Measurements from ENCODE around the gene CENPP.

CENPP gene

DNA sequence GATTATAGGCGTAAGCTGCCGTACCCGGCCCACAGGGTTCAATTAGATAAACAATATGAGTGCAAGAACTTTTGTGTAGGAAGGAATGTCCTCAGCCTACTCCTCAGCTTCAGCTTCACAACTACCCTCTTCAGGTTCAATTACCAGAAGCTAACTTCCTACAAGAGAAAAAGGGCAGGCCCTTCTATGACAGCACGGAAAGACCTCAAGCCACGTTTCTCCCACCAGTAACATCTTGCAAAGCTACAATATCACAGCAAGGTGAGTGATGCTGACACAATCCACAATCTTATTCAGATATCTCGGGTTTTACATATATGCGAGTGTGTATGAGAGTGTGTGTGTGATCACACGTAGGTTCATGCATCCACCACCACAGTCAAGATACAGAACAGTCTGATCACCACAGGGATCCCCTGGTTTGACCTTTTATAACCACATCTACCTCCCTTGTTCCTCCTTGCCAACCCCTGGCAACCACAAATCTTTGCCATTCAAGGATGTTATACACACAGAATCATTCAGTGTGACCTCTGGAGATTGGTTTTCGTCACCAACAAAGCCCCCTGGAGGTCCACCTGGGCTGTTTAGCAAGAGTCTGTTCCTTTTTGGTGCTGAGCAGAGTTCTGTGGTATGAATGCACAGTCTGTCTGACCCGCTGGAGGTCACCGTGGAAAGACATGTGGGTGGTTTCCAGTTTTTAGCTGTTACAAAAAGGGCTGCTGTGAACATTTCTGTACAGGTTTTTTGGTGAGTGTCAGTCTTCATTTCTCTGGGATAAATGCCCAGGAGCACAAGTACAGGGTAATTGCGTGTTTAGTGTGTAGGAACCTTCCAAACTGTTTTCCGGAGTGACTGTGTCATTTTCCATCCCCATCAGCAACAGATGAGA, 305.9 kb downstream of the CENPP start:
- ChIA-PET CTCF (interaction anchor here (1.5 to 10.0 kb wide), 3 partner anchors 11 to 494 kb away, joined by 4 to 132 read pairs (median 4); partner anchors contain the start of gene CENPP), POLR2A (no interaction called here)
- TF ChIP-seq, protein P1, sequence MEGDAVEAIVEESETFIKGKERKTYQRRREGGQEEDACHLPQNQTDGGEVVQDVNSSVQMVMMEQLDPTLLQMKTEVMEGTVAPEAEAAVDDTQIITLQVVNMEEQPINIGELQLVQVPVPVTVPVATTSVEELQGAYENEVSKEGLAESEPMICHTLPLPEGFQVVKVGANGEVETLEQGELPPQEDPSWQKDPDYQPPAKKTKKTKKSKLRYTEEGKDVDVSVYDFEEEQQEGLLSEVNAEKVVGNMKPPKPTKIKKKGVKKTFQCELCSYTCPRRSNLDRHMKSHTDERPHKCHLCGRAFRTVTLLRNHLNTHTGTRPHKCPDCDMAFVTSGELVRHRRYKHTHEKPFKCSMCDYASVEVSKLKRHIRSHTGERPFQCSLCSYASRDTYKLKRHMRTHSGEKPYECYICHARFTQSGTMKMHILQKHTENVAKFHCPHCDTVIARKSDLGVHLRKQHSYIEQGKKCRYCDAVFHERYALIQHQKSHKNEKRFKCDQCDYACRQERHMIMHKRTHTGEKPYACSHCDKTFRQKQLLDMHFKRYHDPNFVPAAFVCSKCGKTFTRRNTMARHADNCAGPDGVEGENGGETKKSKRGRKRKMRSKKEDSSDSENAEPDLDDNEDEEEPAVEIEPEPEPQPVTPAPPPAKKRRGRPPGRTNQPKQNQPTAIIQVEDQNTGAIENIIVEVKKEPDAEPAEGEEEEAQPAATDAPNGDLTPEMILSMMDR (IDR thresholded peaks at IDR 0.05; ENCODE audit: control extremely low read depth, extremely low read depth, low read depth, missing control alignments) = no peak

DNA sequence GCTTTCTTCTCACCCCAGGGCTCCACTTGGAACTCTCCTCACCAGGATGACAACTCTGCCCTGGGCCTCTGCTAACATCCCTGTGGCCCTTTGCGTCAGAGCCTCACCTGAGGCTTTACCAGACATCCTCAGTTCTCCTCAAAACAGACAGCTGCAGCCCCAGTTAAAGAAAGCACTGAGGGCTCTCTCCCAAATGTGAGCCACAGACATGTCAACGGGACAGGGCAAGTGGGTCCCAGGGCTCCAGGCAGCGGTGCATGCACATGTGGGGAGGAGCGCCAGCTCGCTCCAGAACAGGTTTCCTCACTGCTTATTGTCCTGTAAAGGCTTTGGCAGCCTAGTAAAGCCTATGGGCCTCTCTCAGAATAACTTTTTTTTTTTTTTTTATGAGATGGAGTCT, 306.9 kb downstream of the CENPP start:
- ChIA-PET POLR2A (no interaction called here), CTCF (interaction anchor here (1.4 to 10.0 kb wide), 4 partner anchors 304 to 495 kb away, joined by 3 to 132 read pairs (median 12); no protein-coding TSS in a partner anchor)
- DNase-seq (ENCODE audit: extremely low spot score) = no peak
- TF ChIP-seq, protein P1 (IDR thresholded peaks at IDR 0.05; ENCODE audit: control extremely low read depth, extremely low read depth, low read depth, missing control alignments) = no peak

More for the DNA sequence above, 305.9 kb downstream of the CENPP start:
- no peak for DNase-seq (ENCODE audit: extremely low spot score)

DNA sequence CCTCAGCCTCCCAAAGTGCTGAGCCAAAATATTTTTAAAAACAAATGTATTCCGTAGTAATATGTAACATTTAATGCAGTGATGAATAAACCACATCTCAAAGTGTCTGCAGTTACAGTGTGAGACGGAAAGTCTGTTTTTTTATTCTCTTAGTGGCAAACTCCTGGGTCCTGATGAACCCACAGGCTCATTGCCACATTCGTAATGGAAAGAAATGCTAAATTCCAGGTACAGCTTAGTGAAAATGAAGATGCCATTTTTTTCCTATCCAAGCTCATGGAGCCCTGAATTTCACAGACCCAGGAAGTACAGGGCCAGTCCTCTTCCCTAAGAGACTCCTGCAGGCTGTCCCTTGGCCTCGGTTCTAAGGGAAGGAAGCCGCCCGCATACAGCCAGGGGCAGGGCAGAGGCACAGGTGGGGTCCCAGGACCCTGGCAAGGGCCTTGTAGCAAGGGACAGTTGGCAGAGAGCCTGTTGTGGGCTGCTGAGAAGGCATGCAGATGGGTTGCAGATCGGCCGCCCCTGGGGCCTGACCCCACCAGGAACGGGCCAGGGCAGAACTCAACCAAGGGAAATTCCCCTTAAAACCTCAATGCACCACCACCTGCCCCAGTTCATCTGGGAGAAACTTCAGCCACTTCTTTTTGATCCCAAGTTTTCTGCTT, 308.0 kb downstream of the CENPP start:
- ChIA-PET POLR2A (no interaction called here), CTCF (interaction anchor here (0.7 to 10.0 kb wide), 14 partner anchors 8 to 501 kb away, joined by 3 to 132 read pairs (median 4); partner anchors contain the start of gene CENPP)
- DNase-seq (ENCODE audit: extremely low spot score) = no peak
- TF ChIP-seq, protein P1 (IDR thresholded peaks at IDR 0.05; ENCODE audit: control extremely low read depth, extremely low read depth, low read depth, missing control alignments) = no peak

DNA sequence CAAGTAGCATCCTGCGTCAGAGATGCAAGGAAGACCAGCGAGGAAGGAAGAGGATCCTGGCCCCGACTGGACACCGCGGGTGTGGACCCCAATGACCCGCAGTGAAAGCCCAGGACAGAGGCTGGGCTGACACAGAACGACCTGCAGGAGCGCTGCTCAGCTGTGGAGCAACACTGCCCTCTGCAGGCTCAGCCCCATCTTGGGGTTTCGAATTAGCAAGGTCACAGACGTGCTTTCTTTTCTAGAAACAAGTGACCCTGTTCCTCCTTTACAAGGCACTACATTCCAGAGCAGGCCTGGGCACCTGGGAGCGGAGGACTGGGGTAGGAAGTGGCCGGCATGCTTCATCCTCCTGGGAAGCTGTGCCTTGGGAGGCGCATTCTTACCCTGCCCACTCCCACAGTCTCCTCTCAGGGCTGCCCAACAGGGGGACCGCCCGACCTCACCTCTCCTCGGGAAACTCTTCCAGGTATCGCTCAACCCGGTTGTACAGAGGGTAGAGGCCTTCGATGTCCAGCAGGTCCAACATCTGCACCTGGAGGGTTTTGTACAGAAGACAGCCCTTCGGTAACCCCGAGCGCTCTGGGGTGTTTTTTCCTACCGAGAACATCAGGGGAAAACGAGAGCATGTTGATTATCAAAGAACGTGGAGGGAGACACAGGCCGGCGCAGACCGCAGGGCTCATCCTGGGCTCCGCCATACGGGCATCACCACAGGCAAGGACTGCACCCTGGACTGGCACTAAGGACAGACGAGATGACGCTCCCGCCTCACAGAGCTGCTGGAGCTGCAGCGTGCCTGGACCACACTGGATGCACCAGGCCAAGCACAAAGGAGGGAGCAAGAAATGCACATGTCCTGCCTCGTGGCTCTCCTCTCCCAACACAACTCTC, 309.2 kb downstream of the CENPP start:
- POLR2A ChIA-PET = no interaction called here
- TF ChIP-seq, protein P1 (IDR thresholded peaks at IDR 0.05; ENCODE audit: control extremely low read depth, extremely low read depth, low read depth, missing control alignments) = peak; percentile 88
- CTCF ChIA-PET = interaction anchor here (0.6 to 10.0 kb wide), 16 partner anchors 9 to 502 kb away, joined by 3 to 132 read pairs (median 4); partner anchors contain the start of gene CENPP
- peak; percentile 83 for DNase-seq (ENCODE audit: extremely low spot score)

DNA sequence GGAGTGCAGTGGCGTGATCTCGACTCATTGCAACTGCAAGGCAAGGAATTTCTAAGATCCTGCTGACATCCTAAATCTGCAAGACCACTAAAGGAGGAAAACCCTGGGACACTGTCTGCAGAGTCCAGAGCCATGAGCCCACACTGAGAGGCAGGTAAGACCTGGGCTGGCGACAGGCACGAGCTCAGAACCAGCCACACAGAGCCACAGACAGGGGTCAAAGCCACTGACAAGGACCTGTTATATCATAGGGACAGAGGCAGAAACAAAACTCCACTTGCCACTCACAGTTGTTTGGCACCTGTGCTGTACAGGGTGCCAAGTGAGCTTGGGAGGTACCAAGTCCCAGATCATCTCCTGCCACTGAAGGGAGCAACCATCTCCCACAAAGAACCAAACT, 310.0 kb downstream of the CENPP start:
- TF ChIP-seq, protein P1 (IDR thresholded peaks at IDR 0.05; ENCODE audit: control extremely low read depth, extremely low read depth, low read depth, missing control alignments) = no peak
- POLR2A ChIA-PET = no interaction called here
- no peak for DNase-seq (ENCODE audit: extremely low spot score)
- CTCF ChIA-PET = interaction anchor here (0.6 to 10.0 kb wide), 6 partner anchors 26 to 498 kb away, joined by 3 to 132 read pairs (median 4); no protein-coding TSS in a partner anchor
